NCI-H345 treated with DMSO at 0.1 percent for 48 hours (cell line): ENCODE measurements around the gene BGLAP.

Source experiments
- DNase-seq: peaks from one replicate; lab custom pipeline; 2025; ENCODE audit not compliant: unreplicated experiment; lab: John Stamatoyannopoulos, UW

The BGLAP gene

GRCh38 chr1:156289857-156290256 is 47.9 kb downstream of the BGLAP start:
- no peak for DNase-seq

GRCh38 chr1:156291226-156292061 is 49.5 kb downstream of the BGLAP start:
- DNase-seq, result no peak
